BLaER1 treated with 17β-estradiol and CSF1 and Interleukin-3, amounts not matched to agents 10 nM and 100 nM (cell line): ENCODE data around the gene PRDM16.

Experiments
- H3K27ac ChIP-seq, 11 experiments: shearing (Covaris generic); formaldehyde crosslinking; 2 replicates each; pipeline ENCODE4 v1.8.1; 2022
- H3K27me3 ChIP-seq, 11 experiments: shearing (Covaris generic); formaldehyde crosslinking; 2 replicates each; pipeline ENCODE4 v1.8.1; 2022
- H3K36me3 ChIP-seq, 11 experiments: shearing (Covaris generic); formaldehyde crosslinking; 2 replicates each; pipeline ENCODE4 v1.8.1; 2022
- H3K4me1 ChIP-seq, 10 experiments: shearing (Covaris generic); formaldehyde crosslinking; 2 replicates each; pipeline ENCODE4 v1.8.1; 2022
- H3K4me2 ChIP-seq, 11 experiments: shearing (Covaris generic); formaldehyde crosslinking; 2 replicates each; pipeline ENCODE4 v1.8.1; 2022
- H3K4me3 ChIP-seq, 10 experiments: shearing (Covaris generic); formaldehyde crosslinking; 2 replicates each; pipeline ENCODE4 v1.8.1; 2022
- H3K9ac ChIP-seq, 11 experiments: shearing (Covaris generic); formaldehyde crosslinking; 2 replicates each; pipeline ENCODE4 v1.8.1; 2022
- H3K9me3 ChIP-seq, 11 experiments: shearing (Covaris generic); formaldehyde crosslinking; replicated peaks in 1 of 11; 2 replicates each; pipeline ENCODE4 v1.8.1; 2022
- H4K20me1 ChIP-seq, 11 experiments: shearing (Covaris generic); formaldehyde crosslinking; 2 replicates each; pipeline ENCODE4 v1.8.1; 2022
- Cebpa-rat ChIP-seq, 11 experiments: shearing (Covaris generic); IDR thresholded peaks; 2 replicates each; pipeline ENCODE4 v1.8.1; 2022

PRDM16 gene

DNA sequence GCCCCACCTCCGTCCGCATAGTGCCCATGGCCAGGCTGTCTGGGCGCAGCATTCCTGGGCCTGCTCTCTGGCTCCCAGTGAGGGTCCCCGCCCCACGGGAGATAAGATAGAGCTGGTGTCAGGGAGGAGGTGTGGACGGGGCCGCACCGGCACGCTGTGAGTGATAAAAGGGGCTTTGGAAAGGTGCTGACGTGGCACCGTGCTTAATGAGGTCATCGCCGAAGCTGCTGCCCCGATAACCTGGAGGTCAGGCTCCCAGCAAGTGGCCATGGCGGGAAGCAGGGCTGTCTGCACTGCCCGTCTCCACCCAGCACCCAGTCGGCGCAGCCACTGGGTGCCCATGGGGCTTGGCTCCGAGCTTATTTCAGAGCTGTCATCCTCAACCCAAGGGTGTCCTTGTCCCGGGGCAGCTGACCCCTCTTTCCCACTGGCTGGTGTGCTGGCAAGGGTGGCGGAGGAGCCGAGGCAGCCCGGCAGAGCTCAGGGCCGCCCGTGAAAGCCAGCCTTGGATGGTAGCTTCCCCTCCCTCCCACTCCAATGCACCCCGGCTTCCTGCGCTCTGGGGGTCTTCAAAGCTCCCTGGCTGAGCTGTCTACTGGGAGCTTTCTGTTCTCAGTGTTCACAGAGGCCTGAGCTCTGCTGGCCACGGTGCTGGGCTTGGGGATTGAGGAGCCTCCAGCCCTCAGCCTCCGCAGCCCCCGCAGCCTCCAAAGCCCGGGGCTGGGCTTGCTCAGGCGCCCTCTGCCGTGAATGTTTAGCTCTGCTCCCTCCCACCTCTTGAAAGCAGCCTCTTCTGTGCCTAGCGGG, 280.4 kb downstream of the PRDM16 start:
- Histone ChIP-seq H4K20me1 (peaks cover 0 to 47% (median 17%) of the 10 kb centered on the region in 11 experiments; a peak in 11 of 22 replicates), H3K4me2 (0 out of 22 replicates have a peak overlapping the region, but pooled peaks of 1 of the 11 experiments have one; percentile 71)

DNA sequence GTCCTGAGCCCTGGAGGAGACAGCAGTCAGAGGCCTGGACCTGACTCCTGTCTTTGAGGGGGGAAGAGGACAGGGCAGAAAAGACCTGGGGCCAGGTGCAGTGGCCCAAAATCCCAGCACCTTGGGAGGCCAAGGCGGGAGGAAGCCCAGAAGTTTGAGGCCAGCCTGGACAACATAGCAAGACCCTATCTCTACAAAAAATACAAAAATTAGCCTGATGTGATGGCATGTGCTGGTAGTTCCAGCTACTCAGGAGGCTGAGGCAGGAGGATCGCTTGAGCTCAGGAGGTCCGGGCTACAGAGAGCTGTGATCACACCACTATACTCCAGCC, 280.9 kb downstream of the PRDM16 start:
- Histone ChIP-seq H4K20me1 (peaks cover 0 to 47% (median 17%) of the 10 kb centered on the region in 11 experiments; a peak in 11 of 22 replicates), H3K27me3 (peaks cover 19 to 42% (median 36%) of the 10 kb centered on the region in 11 experiments), H3K27ac (no peak overlapping the region), H3K9ac (no peak overlapping the region), H3K9me3 (peaks cover 5 to 11% (median 9%) of the 10 kb centered on the region in 11 experiments), H3K4me2 (no peak overlapping the region), H3K36me3 (no peaks in the 10 kb centered on the region), H3K4me3 (no peak overlapping the region), H3K4me1 (peaks cover 0 to 35% (median 25%) of the 10 kb centered on the region in 10 experiments; a peak in 18 of 20 replicates)
- TF ChIP-seq Cebpa-rat (IDR thresholded peaks at IDR 0.05) = no peak

More for the DNA sequence above, 280.4 kb downstream of the PRDM16 start:
- Histone ChIP-seq H3K27ac (no peak overlapping the region), H3K9ac (no peak overlapping the region), H3K4me3 (no peak overlapping the region), H3K36me3 (no peaks in the 10 kb centered on the region), H3K9me3 (peaks cover 11 to 16% (median 14%) of the 10 kb centered on the region in 11 experiments), H3K4me1 (peaks cover 0 to 35% (median 25%) of the 10 kb centered on the region in 10 experiments; a peak in 18 of 20 replicates), H3K27me3 (peaks cover 19 to 42% (median 36%) of the 10 kb centered on the region in 11 experiments)
- no peak for TF ChIP-seq Cebpa-rat (IDR thresholded peaks at IDR 0.05)

DNA sequence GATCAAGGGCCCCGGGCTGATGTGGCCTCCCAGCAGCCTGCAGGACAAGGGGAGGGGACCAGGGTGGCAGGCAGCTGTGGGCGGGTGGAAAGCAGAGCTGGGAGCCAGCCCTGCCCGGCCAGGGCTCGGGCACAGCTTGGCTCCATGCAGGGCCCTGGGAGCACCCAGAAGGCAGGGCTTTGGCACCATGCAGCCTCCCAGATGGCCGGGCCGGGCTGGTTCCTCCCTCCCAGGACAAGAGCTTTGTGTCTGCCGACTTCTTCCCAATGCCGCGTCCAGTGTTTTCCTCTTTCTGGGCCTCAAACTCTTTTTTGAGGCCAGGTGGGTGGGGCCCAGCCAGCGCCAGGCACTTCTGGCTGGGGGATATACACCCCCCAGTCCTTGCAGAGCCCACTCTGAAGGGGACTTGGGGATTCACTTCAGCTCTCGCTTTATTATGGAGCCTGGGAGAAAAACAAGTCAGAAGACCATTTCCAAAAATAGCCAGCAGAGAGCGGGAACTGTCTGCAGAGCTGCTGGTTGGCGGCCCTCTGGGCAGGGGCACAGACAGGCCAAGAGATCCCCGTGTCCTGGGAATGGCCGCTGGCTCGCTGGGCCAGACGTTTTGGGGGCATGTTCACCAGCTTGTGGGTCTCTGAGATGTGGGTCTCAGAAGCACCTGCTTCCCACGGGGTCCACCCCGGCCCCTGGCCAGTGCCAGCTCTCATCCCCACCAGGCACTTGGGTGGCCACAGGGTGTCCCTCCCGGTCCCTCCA, 281.7 kb downstream of the PRDM16 start:
- H3K27me3 ChIP-seq = peaks cover 19 to 47% (median 36%) of the 10 kb centered on the region in 11 experiments
- H3K27ac ChIP-seq = no peak overlapping the region
- H3K36me3 ChIP-seq = no peaks in the 10 kb centered on the region
- peaks cover 0 to 35% (median 25%) of the 10 kb centered on the region in 10 experiments; a peak in 18 of 20 replicates for H3K4me1 ChIP-seq
- no peak for TF ChIP-seq Cebpa-rat (IDR thresholded peaks at IDR 0.05)
- H3K9me3 ChIP-seq = peaks cover 0 to 3% (median 1%) of the 10 kb centered on the region in 11 experiments; a peak in 8 of 22 replicates
- H3K9ac ChIP-seq = no peak overlapping the region
- H3K4me3 ChIP-seq = no peak overlapping the region
- H4K20me1 ChIP-seq = peaks cover 0 to 47% (median 17%) of the 10 kb centered on the region in 11 experiments; a peak in 11 of 22 replicates
- H3K4me2 ChIP-seq = peak overlapping the region in 4 of 11 experiments; percentile 3 to 30 (median 22); a peak in 5 of 22 replicates

DNA sequence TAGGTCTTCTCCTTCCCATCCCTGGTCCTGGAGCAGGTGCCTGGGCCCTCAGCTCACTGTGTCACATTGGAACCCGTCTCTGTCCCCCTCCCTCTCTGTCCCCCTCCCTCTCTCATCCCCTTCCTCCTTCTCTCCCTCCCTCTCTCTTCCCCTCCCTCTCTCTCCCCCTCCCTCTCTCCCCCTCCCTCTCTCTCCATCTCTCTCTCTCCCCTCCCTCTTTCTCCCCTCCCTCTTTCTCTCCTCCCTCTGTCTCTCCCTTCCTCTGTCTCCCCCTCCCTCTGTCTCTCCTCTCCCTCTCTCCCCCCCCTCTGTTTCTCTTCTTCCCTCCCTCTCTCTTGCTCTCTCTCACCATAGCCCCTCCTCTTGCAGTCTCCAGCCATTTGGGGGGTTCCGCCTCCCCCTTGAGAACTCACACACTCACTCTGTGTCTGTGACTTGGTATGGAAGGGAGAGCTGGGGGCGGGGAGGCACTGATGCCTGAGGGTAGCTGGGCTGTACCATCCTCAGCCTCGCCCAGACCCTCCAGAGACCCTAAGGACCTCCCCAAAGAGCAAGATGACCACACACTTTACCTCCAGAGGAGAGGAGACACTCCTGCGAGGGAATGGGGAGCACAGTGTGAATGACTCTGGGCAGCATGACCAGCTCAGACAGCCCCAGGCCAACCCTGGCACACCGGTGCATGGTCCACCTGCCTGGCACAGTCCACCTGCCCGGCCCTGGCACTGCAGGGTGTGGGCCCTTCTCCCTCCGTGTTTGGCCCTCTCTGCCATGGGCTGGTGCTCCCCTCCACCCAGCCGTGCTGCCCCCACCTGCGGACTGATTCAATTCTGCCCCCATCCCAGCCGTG, 282.7 kb downstream of the PRDM16 start:
- H3K9me3 ChIP-seq = no peaks in the 10 kb centered on the region
- H3K27ac ChIP-seq = no peak overlapping the region
- no peak for TF ChIP-seq Cebpa-rat (IDR thresholded peaks at IDR 0.05)
- peaks cover 19 to 54% (median 36%) of the 10 kb centered on the region in 11 experiments for H3K27me3 ChIP-seq
- H3K4me2 ChIP-seq = no peak overlapping the region
- H4K20me1 ChIP-seq = peaks cover 0 to 47% (median 17%) of the 10 kb centered on the region in 11 experiments; a peak in 11 of 22 replicates
- no peaks in the 10 kb centered on the region for H3K36me3 ChIP-seq
- H3K4me1 ChIP-seq = peaks cover 0 to 35% (median 26%) of the 10 kb centered on the region in 10 experiments; a peak in 18 of 20 replicates
- no peak overlapping the region for H3K4me3 ChIP-seq
- H3K9ac ChIP-seq = no peak overlapping the region

DNA sequence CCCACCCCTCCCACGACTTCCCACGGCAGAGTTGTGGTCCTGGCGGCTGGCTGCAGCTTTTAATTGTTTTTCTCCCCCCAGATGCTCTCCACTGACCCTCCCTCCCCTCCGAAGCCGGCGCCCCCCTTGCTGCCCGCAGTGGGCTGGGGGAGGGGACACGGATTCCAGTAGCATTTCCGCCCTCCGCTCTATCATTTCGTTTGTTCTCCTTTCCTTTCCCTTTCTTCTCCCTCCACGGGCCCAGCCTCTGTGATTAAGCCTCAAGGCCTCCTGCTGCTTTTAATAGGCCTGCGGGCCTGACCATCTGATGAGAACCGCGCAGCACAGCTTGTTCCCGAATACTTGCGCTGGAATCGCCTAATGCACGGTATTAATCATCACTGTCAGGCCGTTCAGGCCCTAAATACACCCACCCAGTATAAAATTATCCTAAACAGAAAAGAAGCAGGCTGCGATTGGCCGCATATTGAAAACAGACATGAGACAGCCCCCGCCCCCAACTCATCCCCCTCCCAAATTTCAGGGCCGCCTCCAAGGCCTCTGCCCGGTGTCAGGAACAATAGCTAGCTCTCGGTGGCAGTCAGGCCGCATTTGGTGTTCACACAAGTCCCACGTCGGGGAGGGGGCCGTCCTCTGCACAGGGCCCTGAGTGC, 283.4 kb downstream of the PRDM16 start:
- H3K4me2 ChIP-seq = no peak overlapping the region
- TF ChIP-seq Cebpa-rat (IDR thresholded peaks at IDR 0.05) = no peak

DNA sequence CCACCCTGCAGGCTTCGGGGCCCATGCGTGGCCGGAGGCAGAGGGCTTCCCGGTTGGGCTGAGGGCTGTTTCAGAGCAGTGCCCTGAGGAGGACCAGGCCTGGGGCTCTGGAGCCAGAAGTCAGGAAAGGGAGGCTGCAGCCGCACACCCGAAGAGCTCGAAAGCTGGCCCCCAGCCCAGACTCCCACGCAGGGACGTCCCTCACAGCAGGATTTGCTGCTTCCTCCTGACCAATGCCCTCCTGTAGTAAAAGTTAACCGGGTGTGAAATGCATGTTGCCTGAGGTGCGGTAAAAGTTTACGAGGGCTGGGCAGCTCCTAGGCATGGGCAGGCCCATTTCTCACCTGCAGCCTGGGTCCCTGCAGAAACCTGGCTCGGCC, 283.9 kb downstream of the PRDM16 start:
- Histone ChIP-seq H3K27me3 (peaks cover 19 to 56% (median 39%) of the 10 kb centered on the region in 11 experiments), H3K4me3 (no peak overlapping the region), H3K36me3 (no peaks in the 10 kb centered on the region), H3K4me1 (peaks cover 0 to 35% (median 26%) of the 10 kb centered on the region in 10 experiments; a peak in 16 of 20 replicates), H3K9me3 (no peaks in the 10 kb centered on the region), H4K20me1 (peaks cover 0 to 43% (median 13%) of the 10 kb centered on the region in 11 experiments; a peak in 11 of 22 replicates), H3K27ac (no peak overlapping the region), H3K4me2 (no peak overlapping the region), H3K9ac (no peak overlapping the region)
- TF ChIP-seq Cebpa-rat (IDR thresholded peaks at IDR 0.05) = no peak

More for the DNA sequence above, 283.4 kb downstream of the PRDM16 start:
- Histone ChIP-seq H3K4me1 (peaks cover 0 to 35% (median 26%) of the 10 kb centered on the region in 10 experiments; a peak in 18 of 20 replicates), H3K27me3 (peaks cover 19 to 57% (median 38%) of the 10 kb centered on the region in 11 experiments), H4K20me1 (peaks cover 0 to 47% (median 17%) of the 10 kb centered on the region in 11 experiments; a peak in 11 of 22 replicates), H3K9ac (no peak overlapping the region), H3K36me3 (no peaks in the 10 kb centered on the region), H3K27ac (no peak overlapping the region), H3K4me3 (no peak overlapping the region), H3K9me3 (no peaks in the 10 kb centered on the region)

DNA sequence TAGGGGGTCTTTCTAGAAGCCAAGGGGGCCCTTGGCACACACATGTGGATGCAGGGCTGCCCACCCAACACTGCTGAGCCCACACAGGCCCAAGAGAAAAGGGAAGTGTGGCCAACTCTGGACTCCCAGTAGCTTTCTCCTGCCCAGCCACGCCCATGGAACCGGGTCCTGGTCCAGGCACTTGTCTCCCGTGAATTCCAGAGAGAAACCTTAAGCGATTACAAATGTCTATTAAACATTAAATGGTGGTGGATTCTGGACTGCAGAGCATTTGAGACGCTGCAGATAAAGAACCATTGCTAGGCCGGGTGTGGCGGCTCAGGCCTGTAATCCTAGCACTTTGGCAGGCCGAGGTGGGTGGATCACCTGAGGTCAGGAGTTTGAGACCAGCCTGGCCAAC, 284.9 kb downstream of the PRDM16 start:
- TF ChIP-seq Cebpa-rat (IDR thresholded peaks at IDR 0.05) = no peak
- Histone ChIP-seq H3K27ac (no peak overlapping the region), H4K20me1 (peaks cover 0 to 39% (median 20%) of the 10 kb centered on the region in 11 experiments; a peak in 10 of 22 replicates), H3K4me2 (no peak overlapping the region), H3K27me3 (peaks cover 13 to 52% (median 36%) of the 10 kb centered on the region in 11 experiments), H3K36me3 (no peaks in the 10 kb centered on the region), H3K9me3 (no peaks in the 10 kb centered on the region), H3K9ac (no peak overlapping the region), H3K4me1 (peaks cover 0 to 29% (median 18%) of the 10 kb centered on the region in 10 experiments; a peak in 15 of 20 replicates), H3K4me3 (no peak overlapping the region)

DNA sequence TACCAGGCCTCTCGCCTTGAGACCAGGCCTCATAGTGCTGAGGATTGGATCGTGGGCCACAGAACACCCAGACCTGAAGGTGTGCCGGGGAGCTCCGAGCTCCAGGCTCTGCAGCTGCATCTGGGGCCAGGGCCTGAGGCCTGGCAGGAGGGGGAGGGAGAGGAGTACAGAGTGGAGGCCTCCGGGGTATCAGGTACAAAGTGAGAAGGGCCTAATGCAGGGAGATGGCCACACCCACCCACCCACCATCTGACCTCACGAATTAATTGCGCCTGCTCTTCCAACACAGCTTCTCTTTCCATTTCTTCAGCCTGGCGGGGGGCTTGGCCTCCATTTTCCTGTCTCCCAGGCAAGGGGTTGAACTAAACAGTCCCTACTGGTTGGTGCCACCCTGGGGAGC, 286.1 kb downstream of the PRDM16 start:
- H3K9ac ChIP-seq = no peak overlapping the region

More for the DNA sequence above, 286.1 kb downstream of the PRDM16 start:
- no peak overlapping the region for H3K4me3 ChIP-seq
- no peaks in the 10 kb centered on the region for H3K9me3 ChIP-seq
- TF ChIP-seq Cebpa-rat (IDR thresholded peaks at IDR 0.05) = no peak
- H3K4me1 ChIP-seq = peaks cover 0 to 39% (median 21%) of the 10 kb centered on the region in 10 experiments; a peak in 15 of 20 replicates
- no peaks in the 10 kb centered on the region for H3K36me3 ChIP-seq
- H3K4me2 ChIP-seq = no peak overlapping the region
- no peak overlapping the region for H3K27ac ChIP-seq
- peaks cover 12 to 51% (median 33%) of the 10 kb centered on the region in 11 experiments; a peak in 21 of 22 replicates for H3K27me3 ChIP-seq
- peaks cover 0 to 34% (median 10%) of the 10 kb centered on the region in 11 experiments; a peak in 12 of 22 replicates for H4K20me1 ChIP-seq
